RWPE2 (cell line): Measurements from ENCODE around the gene DEFB118.

Experiments used
- ATAC-seq: fragments of 200-7000 bp; cut with Tn5 transposase; 3 replicates; pipeline ENCODE4 v1.9.1; 2021; ENCODE audit warnings: low read depth
- DNase-seq: peaks from one replicate; pipeline ENCODE4 v3.0.0-alpha.2; 2020; ENCODE audit warnings: low spot score
- H3K27ac ChIP-seq: fragments of 450-650 bp; 2 replicates; pipeline ENCODE4 v1.5.1; 2017; ENCODE audit warnings: mild to moderate bottlenecking; ENCODE audit not compliant: poor library complexity, severe bottlenecking
- H3K27me3 ChIP-seq: fragments of 250-450 bp; sonication (Bioruptor Pico); 2 replicates; pipeline ENCODE4 v1.5.1; 2021; ENCODE audit warnings: mild to moderate bottlenecking, moderate library complexity; ENCODE audit not compliant: insufficient read depth, poor library complexity, severe bottlenecking
- H3K36me3 ChIP-seq: fragments of 250-450 bp; sonication (Bioruptor Pico); 2 replicates; pipeline ENCODE4 v1.5.1; 2020; ENCODE audit warnings: low read depth, mild to moderate bottlenecking, moderate library complexity
- H3K4me1 ChIP-seq: fragments of 250-450 bp; sonication (Bioruptor Pico); 2 replicates; pipeline ENCODE4 v1.5.1; 2021; ENCODE audit warnings: mild to moderate bottlenecking, moderate library complexity; ENCODE audit not compliant: insufficient read depth, poor library complexity, severe bottlenecking
- H3K4me3 ChIP-seq: fragments of 250-450 bp; sonication (Bioruptor Pico); 2 replicates; pipeline ENCODE4 v1.5.1; 2021; ENCODE audit warnings: mild to moderate bottlenecking, moderate library complexity; ENCODE audit not compliant: severe bottlenecking
- H3K9me3 ChIP-seq: fragments of 250-450 bp; sonication (Bioruptor Pico); 2 replicates; pipeline ENCODE4 v1.5.1; 2021; ENCODE audit warnings: mild to moderate bottlenecking, moderate library complexity; ENCODE audit not compliant: severe bottlenecking
- CTCF ChIP-seq: fragments of 450-650 bp; IDR thresholded peaks from one replicate; pipeline ENCODE4 v1.5.1; 2017; ENCODE audit warnings: mild to moderate bottlenecking, moderate library complexity; ENCODE audit not compliant: poor library complexity, severe bottlenecking

DEFB118 gene

GRCh38 chr20:31394900-31395299 lies 26.5 kb downstream of the DEFB118 start:
- no peaks in the 10 kb centered on the region for H3K9me3 ChIP-seq
- no peaks in the 10 kb centered on the region for H3K4me1 ChIP-seq
- no peak for TF ChIP-seq CTCF
- DNase-seq: no peak
- H3K27ac ChIP-seq: no peak overlapping the region
- no peaks in the 10 kb centered on the region for H3K36me3 ChIP-seq
- no peak overlapping the region for H3K4me3 ChIP-seq
- ATAC-seq: no peak
- H3K27me3 ChIP-seq: peaks cover 13% of the 10 kb centered on the region

GRCh38 chr20:31403886-31404285 lies 35.5 kb downstream of the DEFB118 start:
- no peak for ATAC-seq
- TF ChIP-seq CTCF: no peak
- no peak overlapping the region for H3K27ac ChIP-seq
- no peaks in the 10 kb centered on the region for H3K4me1 ChIP-seq
- no peak overlapping the region for H3K4me3 ChIP-seq
- no peaks in the 10 kb centered on the region for H3K27me3 ChIP-seq
- H3K9me3 ChIP-seq: no peaks in the 10 kb centered on the region
- no peak for DNase-seq
- no peaks in the 10 kb centered on the region for H3K36me3 ChIP-seq

GRCh38 chr20:31406115-31406514 lies 37.7 kb downstream of the DEFB118 start, which contains the start of gene DEFB121:
DEFB121 (minus strand) TSS chr20:31406215; CDS start chr20:31406152, 63 bp downstream.
- H3K36me3 ChIP-seq: no peaks in the 10 kb centered on the region
- peaks cover 3% of the 10 kb centered on the region for H3K27me3 ChIP-seq
- H3K4me3 ChIP-seq: no peak within 1 kb of the TSS
- DNase-seq: no peak
- TF ChIP-seq CTCF: no peak
- H3K4me1 ChIP-seq: no peaks in the 10 kb centered on the region
- no peak within 1 kb of the TSS for H3K27ac ChIP-seq
- no peaks in the 10 kb centered on the region for H3K9me3 ChIP-seq
- ATAC-seq: no peak; the same call in 2 of the 3 replicates

GRCh38 chr20:31410011-31410410 lies 41.6 kb downstream of the DEFB118 start:
- DNase-seq (no peak), ATAC-seq (no peak)
- Histone ChIP-seq H3K27me3 (peaks cover 3% of the 10 kb centered on the region), H3K4me1 (no peaks in the 10 kb centered on the region), H3K9me3 (no peaks in the 10 kb centered on the region), H3K36me3 (no peaks in the 10 kb centered on the region), H3K4me3 (no peak overlapping the region), H3K27ac (no peak overlapping the region)
- no peak for TF ChIP-seq CTCF

GRCh38 chr20:31414381-31414780 lies 46.0 kb downstream of the DEFB118 start:
- Histone ChIP-seq H3K9me3 (no peaks in the 10 kb centered on the region), H3K4me3 (no peak overlapping the region), H3K4me1 (no peaks in the 10 kb centered on the region), H3K27me3 (peaks cover 3% of the 10 kb centered on the region), H3K36me3 (no peaks in the 10 kb centered on the region), H3K27ac (no peak overlapping the region)
- TF ChIP-seq CTCF: no peak
- DNase-seq (no peak), ATAC-seq (no peak)
